Caki2 (cell line): ENCODE data around the gene CABP7. TPM values are rescaled to one million over a fixed set of nuclear protein-coding genes. Genes with fewer than 3 reads are reported as not detected.

Experiments used
- DNase-seq: peaks from one replicate; pipeline ENCODE4 v3.0.0-alpha.2; 2015; ENCODE audit warnings: low read depth
- in situ Hi-C: cut with HindIII; loops from 2 replicates; pipeline ENCODE4 v1.10.0; 2016; ENCODE audit warnings: low sequenced_read_pairs, low pct_unique_long_range_greater_than_20kb, mixed read lengths
- total RNA-seq: library from RNA; depleted of rRNA; stranded (reverse); fragments of >200 nt; shearing (Covaris generic); gene quantifications from 2 replicates; pipeline ENCODE4 v1.2.3, GENCODE V29; 2014; ENCODE audit warnings: low replicate concordance; rRNA removed

The CABP7 gene
- total RNA-seq, result not detected in 2 replicates

GRCh38 chr22:29719899-29720645 lies at the start of gene CABP7:
Gene CABP7, plus strand, starts transcription at chr22:29720003. Its CDS starts 422 bp downstream, at chr22:29720425.
- no peak for DNase-seq
- in situ Hi-C loops, result no loop called here

- in situ Hi-C loops, result no loop called here
- no peak for DNase-seq
Observed at GRCh38 chr22:29670626-29671025, 49.2 kb upstream of the CABP7 start.

- DNase-seq, result no peak
- in situ Hi-C loops, result no loop called here
Observed at GRCh38 chr22:29673361-29674066, 46.3 kb upstream of the CABP7 start.

GRCh38 chr22:29674121-29674520 lies 45.7 kb upstream of the CABP7 start:
- in situ Hi-C loops, result no loop called here

GRCh38 chr22:29679316-29679715 lies 40.5 kb upstream of the CABP7 start:
- no peak for DNase-seq
- in situ Hi-C loops, result no loop called here

More at GRCh38 chr22:29674121-29674520, 45.7 kb upstream of the CABP7 start:
- DNase-seq, result no peak

GRCh38 chr22:29683536-29683935 lies 36.3 kb upstream of the CABP7 start:
- DNase-seq, result no peak
- in situ Hi-C loops, result no loop called here

- no peak for DNase-seq
- in situ Hi-C loops, result no loop called here
Observed at GRCh38 chr22:29684244-29684643, 35.6 kb upstream of the CABP7 start.

- in situ Hi-C loops, result no loop called here
- no peak for DNase-seq
Observed at GRCh38 chr22:29689206-29689879, 30.5 kb upstream of the CABP7 start.

GRCh38 chr22:29689880-29690213 lies 30.0 kb upstream of the CABP7 start:
- DNase-seq, result no peak

GRCh38 chr22:29690476-29690875 lies 29.3 kb upstream of the CABP7 start:
- in situ Hi-C loops, result no loop called here
- no peak for DNase-seq

More at GRCh38 chr22:29689880-29690213, 30.0 kb upstream of the CABP7 start:
- in situ Hi-C loops, result no loop called here

- in situ Hi-C loops, result no loop called here
Observed at GRCh38 chr22:29691636-29692326, 28.0 kb upstream of the CABP7 start.

GRCh38 chr22:29692327-29692640 lies 27.5 kb upstream of the CABP7 start:
- in situ Hi-C loops, result no loop called here

More at GRCh38 chr22:29691636-29692326, 28.0 kb upstream of the CABP7 start:
- no peak for DNase-seq

GRCh38 chr22:29693161-29693560 lies 26.6 kb upstream of the CABP7 start:
- DNase-seq, result no peak
- in situ Hi-C loops, result no loop called here

More at GRCh38 chr22:29692327-29692640, 27.5 kb upstream of the CABP7 start:
- no peak for DNase-seq

- in situ Hi-C loops, result no loop called here
- no peak for DNase-seq
Observed at GRCh38 chr22:29693671-29694070, 26.1 kb upstream of the CABP7 start.

GRCh38 chr22:29695129-29695926 lies 24.5 kb upstream of the CABP7 start:
- in situ Hi-C loops, result no loop called here
- no peak for DNase-seq

GRCh38 chr22:29697853-29698598 lies 21.8 kb upstream of the CABP7 start:
- no peak for DNase-seq
- in situ Hi-C loops, result no loop called here

GRCh38 chr22:29700206-29700899 lies 19.4 kb upstream of the CABP7 start:
- in situ Hi-C loops, result no loop called here
- no peak for DNase-seq
